ENCODE data around the gene RUNX1. TPM values are rescaled to one million over a fixed set of nuclear protein-coding genes. Genes with fewer than 3 reads are reported as not detected.

Gene RUNX1
- total and polyA plus RNA-seq, 4 donors: 23.3 to 100 (median 33.4) TPM

- no peak for DNase-seq
- Histone ChIP-seq H3K4me3 (no peak overlapping the region), H3K27me3 (ENCODE audit: control insufficient read depth in 3 of 3, insufficient read depth in 3 of 3, low read length in 2 of 3) (no peaks in the 10 kb centered on the region), H3K9me3 (ENCODE audit: control insufficient read depth in 4 of 4, insufficient read depth in 3 of 4, low read length in 3 of 4) (no peaks in the 10 kb centered on the region), H3K4me1 (ENCODE audit: control insufficient read depth in 5 of 5, insufficient read depth in 5 of 5, low read length in 5 of 5) (peaks cover 0 to 12% (median 0%) of the 10 kb centered on the region in 5 donors), H3K9ac (ENCODE audit: insufficient read depth in 1 of 2, low read length in 2 of 2) (no peak overlapping the region), H3K36me3 (ENCODE audit: control insufficient read depth in 4 of 4, insufficient read depth in 4 of 4, low read length in 4 of 4) (peaks cover 0 to 31% (median 0%) of the 10 kb centered on the region in 4 donors), H3K27ac (ENCODE audit: low read depth in 1 of 2, low read length in 1 of 2) (no peak overlapping the region)
- ATAC-seq (ENCODE audit: insufficient read depth, low FRiP score): no peak
- TF ChIP-seq CTCF (IDR thresholded peaks at IDR 0.05; ENCODE audit: control extremely low read depth, extremely low read depth): no peak
- 91 to 96% methylated on average over 9 of the region's 9 CpGs for WGBS, 2 donors
Observed at GRCh38 chr21:34815831-34816705, 233.0 kb downstream of the RUNX1 start.

- H3K36me3 ChIP-seq (ENCODE audit: control insufficient read depth in 4 of 4, insufficient read depth in 4 of 4, low read length in 4 of 4): peaks cover 0 to 24% (median 0%) of the 10 kb centered on the region in 4 donors
- DNase-seq (no peak), ATAC-seq (ENCODE audit: insufficient read depth, low FRiP score) (no peak)
- 79 to 85% methylated on average over 6 of the region's 6 CpGs for WGBS, 2 donors
- H3K27me3 ChIP-seq (ENCODE audit: control insufficient read depth in 3 of 3, insufficient read depth in 3 of 3, low read length in 2 of 3): no peaks in the 10 kb centered on the region
- no peak overlapping the region for H3K4me3 ChIP-seq
- TF ChIP-seq CTCF (IDR thresholded peaks at IDR 0.05; ENCODE audit: control extremely low read depth, extremely low read depth): no peak
- peaks cover 0 to 12% (median 0%) of the 10 kb centered on the region in 5 donors for H3K4me1 ChIP-seq (ENCODE audit: control insufficient read depth in 5 of 5, insufficient read depth in 5 of 5, low read length in 5 of 5)
- no peak overlapping the region for H3K27ac ChIP-seq (ENCODE audit: low read depth in 1 of 2, low read length in 1 of 2)
- H3K9ac ChIP-seq (ENCODE audit: insufficient read depth in 1 of 2, low read length in 2 of 2): no peak overlapping the region
- no peaks in the 10 kb centered on the region for H3K9me3 ChIP-seq (ENCODE audit: control insufficient read depth in 4 of 4, insufficient read depth in 3 of 4, low read length in 3 of 4)
Observed at GRCh38 chr21:34814529-34814951, 234.6 kb downstream of the RUNX1 start.

- ATAC-seq (ENCODE audit: insufficient read depth, low FRiP score): no peak
- TF ChIP-seq CTCF (IDR thresholded peaks at IDR 0.05; ENCODE audit: control extremely low read depth, extremely low read depth): no peak
- Histone ChIP-seq H3K9me3 (ENCODE audit: control insufficient read depth in 4 of 4, insufficient read depth in 3 of 4, low read length in 3 of 4) (no peaks in the 10 kb centered on the region), H3K4me1 (ENCODE audit: control insufficient read depth in 5 of 5, insufficient read depth in 5 of 5, low read length in 5 of 5) (peaks cover 0 to 8% (median 2%) of the 10 kb centered on the region in 5 donors), H3K27ac (ENCODE audit: low read depth in 1 of 2, low read length in 1 of 2) (peak overlapping the region in 1 of 2 donors; percentile 10), H3K4me3 (no peak overlapping the region), H3K36me3 (ENCODE audit: control insufficient read depth in 4 of 4, insufficient read depth in 4 of 4, low read length in 4 of 4) (peaks cover 0 to 20% (median 0%) of the 10 kb centered on the region in 4 donors), H3K27me3 (ENCODE audit: control insufficient read depth in 3 of 3, insufficient read depth in 3 of 3, low read length in 2 of 3) (no peaks in the 10 kb centered on the region), H3K9ac (ENCODE audit: insufficient read depth in 1 of 2, low read length in 2 of 2) (no peak overlapping the region)
- 79 to 89% methylated on average over 10 of the region's 10 CpGs for WGBS, 2 donors
- DNase-seq: no peak
Observed at GRCh38 chr21:34813266-34813894, 235.7 kb downstream of the RUNX1 start.

All from lung (tissue), 12 donors.